ENCODE data around the gene ALDOB.

ALDOB gene

DNA sequence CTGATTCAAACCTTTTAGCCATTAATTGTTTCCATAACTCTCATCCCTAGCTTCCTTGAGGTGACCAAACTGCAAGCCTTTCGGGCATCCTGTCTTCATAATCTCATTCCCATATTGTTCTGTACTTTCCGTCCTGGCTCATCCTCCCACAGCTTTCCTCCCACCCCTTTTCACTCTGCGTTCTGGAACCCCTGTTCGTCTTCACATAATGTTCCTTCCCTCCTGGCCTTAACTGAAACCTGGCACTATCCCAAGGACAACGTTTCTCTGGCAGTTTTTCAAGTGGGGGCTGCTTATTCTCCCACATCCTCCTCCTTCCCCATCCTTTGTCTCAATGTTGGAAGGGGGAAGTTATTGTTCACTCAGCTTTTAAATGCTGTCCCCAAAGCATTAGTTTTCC lies 35.5 kb downstream of the ALDOB start:
- no peaks in the 10 kb centered on the region for H3K27me3 ChIP-seq
- peak overlapping the region; percentile 79 to 93 (median 90) for H3K4me3 ChIP-seq
- peak overlapping the region; percentile 83 to 99 (median 90) for H3K4me2 ChIP-seq
- peak overlapping the region; percentile 87 to 98 (median 95) for H3K9ac ChIP-seq
- H4K20me1 ChIP-seq = peaks cover 0 to 22% (median 0%) of the 10 kb centered on the region in 11 experiments; a peak in 7 of 22 replicates
- peaks cover 21 to 54% (median 29%) of the 10 kb centered on the region in 10 experiments for H3K4me1 ChIP-seq
- peaks cover 58 to 74% (median 70%) of the 10 kb centered on the region in 11 experiments for H3K36me3 ChIP-seq
- H3K9me3 ChIP-seq (replicated peaks in 1 of 11) = peaks cover 34 to 65% (median 59%) of the 10 kb centered on the region in 11 experiments
- no peak for TF ChIP-seq Cebpa-rat (IDR thresholded peaks at IDR 0.05)
- H3K27ac ChIP-seq = peak overlapping the region; percentile 88 to 96 (median 91); a peak in 20 of 22 replicates

DNA sequence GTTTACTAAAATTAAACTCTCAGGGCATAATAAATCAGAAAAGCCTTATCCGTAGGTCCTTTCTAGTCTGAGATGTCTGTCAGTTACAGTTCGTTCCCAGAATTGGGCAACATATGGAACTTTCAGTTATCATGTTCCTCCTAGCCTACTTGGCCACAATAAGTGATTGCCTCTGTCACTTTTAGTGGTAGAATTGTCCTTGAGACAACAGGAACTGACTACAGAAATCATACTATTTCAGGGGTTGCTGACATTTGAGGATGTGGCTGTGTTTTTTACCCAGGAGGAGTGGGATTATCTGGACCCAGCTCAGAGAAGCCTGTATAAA lies 36.0 kb downstream of the ALDOB start:
- peak overlapping the region; percentile 83 to 99 (median 90) for H3K4me2 ChIP-seq
- H3K4me1 ChIP-seq = peaks cover 21 to 54% (median 29%) of the 10 kb centered on the region in 10 experiments
- peak overlapping the region; percentile 79 to 93 (median 90) for H3K4me3 ChIP-seq
- H3K27ac ChIP-seq = peak overlapping the region; percentile 88 to 96 (median 91)
- peaks cover 58 to 74% (median 70%) of the 10 kb centered on the region in 11 experiments for H3K36me3 ChIP-seq
- H4K20me1 ChIP-seq = peaks cover 0 to 22% (median 3%) of the 10 kb centered on the region in 11 experiments; a peak in 8 of 22 replicates
- no peaks in the 10 kb centered on the region for H3K27me3 ChIP-seq
- no peak for TF ChIP-seq Cebpa-rat (IDR thresholded peaks at IDR 0.05)
- peaks cover 34 to 65% (median 59%) of the 10 kb centered on the region in 11 experiments for H3K9me3 ChIP-seq (replicated peaks in 1 of 11)
- peak overlapping the region; percentile 87 to 98 (median 95) for H3K9ac ChIP-seq

DNA sequence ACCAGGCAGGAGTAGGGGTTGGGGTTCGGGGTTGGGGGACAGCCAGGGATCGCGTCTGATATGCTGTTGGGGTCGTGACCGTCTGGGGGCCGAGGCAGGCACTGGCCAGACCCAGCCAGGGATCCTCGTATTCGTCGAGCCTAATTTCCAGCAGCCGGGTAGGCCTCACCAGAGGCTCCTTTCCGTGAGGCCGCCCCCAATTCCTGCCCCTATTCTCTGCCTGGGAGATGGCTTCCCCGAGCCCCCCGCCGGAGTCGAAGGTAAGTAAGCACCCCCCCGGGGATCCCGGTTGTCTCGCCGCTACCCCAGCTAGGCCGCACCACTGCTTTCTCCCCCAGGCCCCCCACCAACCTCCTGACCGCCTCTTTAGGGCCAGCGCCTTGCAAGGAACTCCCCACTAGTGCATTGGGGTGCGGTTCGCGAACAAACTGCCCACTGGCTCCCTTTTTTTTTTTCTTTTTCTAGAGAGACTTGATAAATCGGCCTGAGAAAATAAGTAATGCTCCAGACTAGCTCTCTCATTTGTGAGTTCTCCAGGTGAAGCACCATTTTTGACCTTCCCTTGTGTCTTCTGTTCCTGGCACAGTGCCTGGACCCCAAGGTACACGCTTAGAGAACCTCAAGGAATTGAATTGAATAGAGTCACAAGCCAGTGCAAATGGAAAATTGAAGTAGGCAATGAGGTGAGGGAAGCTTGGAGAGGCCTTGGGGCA lies 36.5 kb downstream of the ALDOB start:
- peak overlapping the region; percentile 79 to 93 (median 90) for H3K4me3 ChIP-seq
- H3K9me3 ChIP-seq (replicated peaks in 1 of 11) = peaks cover 34 to 66% (median 60%) of the 10 kb centered on the region in 11 experiments
- no peaks in the 10 kb centered on the region for H3K27me3 ChIP-seq
- peak overlapping the region; percentile 87 to 98 (median 95) for H3K9ac ChIP-seq
- TF ChIP-seq Cebpa-rat (IDR thresholded peaks at IDR 0.05) = no peak
- H3K4me2 ChIP-seq = peak overlapping the region; percentile 83 to 99 (median 90)
- H3K4me1 ChIP-seq = peaks cover 21 to 54% (median 29%) of the 10 kb centered on the region in 10 experiments
- H3K36me3 ChIP-seq = peaks cover 58 to 74% (median 71%) of the 10 kb centered on the region in 11 experiments
- peak overlapping the region; percentile 88 to 96 (median 91) for H3K27ac ChIP-seq
- peaks cover 0 to 22% (median 5%) of the 10 kb centered on the region in 11 experiments; a peak in 8 of 22 replicates for H4K20me1 ChIP-seq

DNA sequence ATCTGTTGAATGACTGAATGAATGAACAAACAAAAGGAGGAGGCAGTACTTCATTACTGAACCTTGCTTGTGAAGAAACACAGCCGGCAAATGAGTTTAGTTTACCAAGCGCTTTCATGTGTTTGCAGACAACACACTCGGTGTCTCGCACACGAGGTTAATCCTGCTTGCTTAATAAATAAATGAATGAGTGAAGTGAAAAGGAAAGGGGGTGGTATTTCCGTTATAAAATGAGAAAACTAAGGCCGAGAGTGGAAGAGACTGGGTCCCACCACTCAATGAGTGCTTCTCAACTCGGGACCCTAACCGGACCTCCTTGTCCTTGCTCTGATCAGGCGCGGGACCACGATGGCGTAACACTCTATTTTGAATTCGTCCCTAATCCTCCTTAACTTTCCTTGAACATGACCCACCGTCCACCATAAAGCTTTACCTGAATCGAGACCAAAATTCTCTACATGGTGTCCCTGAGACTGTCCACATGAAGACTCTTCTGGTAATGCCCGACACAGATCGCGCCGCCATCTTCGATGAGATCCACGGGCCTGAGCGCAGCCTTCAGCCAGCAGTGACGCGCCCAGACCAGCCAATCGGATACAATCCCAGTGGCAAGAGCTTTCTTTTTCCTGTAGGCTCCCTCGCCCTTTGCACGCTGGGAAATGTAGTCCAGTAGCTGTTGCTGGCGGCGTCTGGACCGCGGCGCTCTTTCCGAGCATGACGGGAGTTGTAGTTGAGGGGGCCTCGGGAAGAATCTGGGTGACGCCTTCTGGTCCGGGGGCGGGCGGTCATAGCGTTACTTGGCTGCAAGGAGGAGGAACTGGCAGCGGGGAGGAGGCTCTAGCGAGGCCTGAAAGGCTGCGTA lies 37.3 kb downstream of the ALDOB start, which contains the start of the genes MRPL50 and ZNF189:
TSS of gene MRPL50 (minus strand) at position 551 of the 862 bp plus-strand sequence. CDS start at position 525, 26 bp downstream.
TSS of gene ZNF189 (plus strand) at position 784 of the 862 bp plus-strand sequence. CDS start 306 bp downstream, outside the sequence.
- Histone ChIP-seq H4K20me1 (peaks cover 0 to 22% (median 5%) of the 10 kb centered on the region in 11 experiments; a peak in 8 of 22 replicates), H3K4me3 (peak within 1 kb of the TSS; percentile 79 to 93 (median 90)), H3K4me2 (peak within 1 kb of the TSS; percentile 84 to 99 (median 91)), H3K36me3 (peaks cover 55 to 74% (median 69%) of the 10 kb centered on the region in 11 experiments), H3K27ac (peak within 1 kb of the TSS; percentile 89 to 97 (median 94)), H3K4me1 (peaks cover 21 to 54% (median 29%) of the 10 kb centered on the region in 10 experiments), H3K27me3 (no peaks in the 10 kb centered on the region), H3K9ac (peak within 1 kb of the TSS; percentile 87 to 98 (median 95)), H3K9me3 (replicated peaks in 1 of 11) (peaks cover 34 to 66% (median 59%) of the 10 kb centered on the region in 11 experiments)
- TF ChIP-seq Cebpa-rat (IDR thresholded peaks at IDR 0.05) = no peak

- Histone ChIP-seq H3K4me3 (peak overlapping the region; percentile 79 to 93 (median 90)), H3K27me3 (no peaks in the 10 kb centered on the region), H3K4me2 (peak overlapping the region; percentile 77 to 96 (median 87)), H3K9ac (peak overlapping the region; percentile 87 to 97 (median 94)), H3K9me3 (replicated peaks in 1 of 11) (peaks cover 34 to 66% (median 59%) of the 10 kb centered on the region in 11 experiments), H4K20me1 (peaks cover 0 to 22% (median 7%) of the 10 kb centered on the region in 11 experiments; a peak in 11 of 22 replicates), H3K36me3 (peaks cover 50 to 74% (median 69%) of the 10 kb centered on the region in 11 experiments), H3K27ac (peak overlapping the region; percentile 73 to 97 (median 91); a peak in 21 of 22 replicates), H3K4me1 (peaks cover 21 to 52% (median 29%) of the 10 kb centered on the region in 10 experiments)
- TF ChIP-seq Cebpa-rat (IDR thresholded peaks at IDR 0.05) = no peak
These were observed 37.9 kb downstream of the ALDOB start for GRCh38 chr9:101397746-101398067.

- no peak for TF ChIP-seq Cebpa-rat (IDR thresholded peaks at IDR 0.05)
- H3K27ac ChIP-seq = no peak overlapping the region
- no peak overlapping the region for H3K9ac ChIP-seq
- H3K9me3 ChIP-seq (replicated peaks in 1 of 11) = peaks cover 26 to 46% (median 41%) of the 10 kb centered on the region in 11 experiments
- H3K4me1 ChIP-seq = peaks cover 7 to 22% (median 12%) of the 10 kb centered on the region in 10 experiments
- H3K36me3 ChIP-seq = peaks cover 40 to 75% (median 68%) of the 10 kb centered on the region in 11 experiments
- no peak overlapping the region for H3K4me2 ChIP-seq
- peaks cover 0 to 45% (median 15%) of the 10 kb centered on the region in 11 experiments; a peak in 11 of 22 replicates for H4K20me1 ChIP-seq
- peak overlapping the region in 2 of 10 experiments; percentile 1 to 8; a peak in 1 of 20 replicates for H3K4me3 ChIP-seq
- no peaks in the 10 kb centered on the region for H3K27me3 ChIP-seq
These were observed 40.9 kb downstream of the ALDOB start for GRCh38 chr9:101394687-101395086.

GRCh38 chr9:101393135-101393534 lies 42.4 kb downstream of the ALDOB start:
- Histone ChIP-seq H3K4me2 (no peak overlapping the region), H3K4me1 (peaks cover 6 to 22% (median 10%) of the 10 kb centered on the region in 10 experiments; a peak in 16 of 20 replicates), H3K9me3 (replicated peaks in 1 of 11) (peaks cover 26 to 46% (median 41%) of the 10 kb centered on the region in 11 experiments), H4K20me1 (peaks cover 0 to 49% (median 15%) of the 10 kb centered on the region in 11 experiments; a peak in 10 of 22 replicates), H3K27me3 (no peaks in the 10 kb centered on the region), H3K4me3 (no peak overlapping the region), H3K27ac (no peak overlapping the region), H3K9ac (no peak overlapping the region), H3K36me3 (peaks cover 53 to 91% (median 81%) of the 10 kb centered on the region in 11 experiments)
- TF ChIP-seq Cebpa-rat (IDR thresholded peaks at IDR 0.05) = no peak

DNA sequence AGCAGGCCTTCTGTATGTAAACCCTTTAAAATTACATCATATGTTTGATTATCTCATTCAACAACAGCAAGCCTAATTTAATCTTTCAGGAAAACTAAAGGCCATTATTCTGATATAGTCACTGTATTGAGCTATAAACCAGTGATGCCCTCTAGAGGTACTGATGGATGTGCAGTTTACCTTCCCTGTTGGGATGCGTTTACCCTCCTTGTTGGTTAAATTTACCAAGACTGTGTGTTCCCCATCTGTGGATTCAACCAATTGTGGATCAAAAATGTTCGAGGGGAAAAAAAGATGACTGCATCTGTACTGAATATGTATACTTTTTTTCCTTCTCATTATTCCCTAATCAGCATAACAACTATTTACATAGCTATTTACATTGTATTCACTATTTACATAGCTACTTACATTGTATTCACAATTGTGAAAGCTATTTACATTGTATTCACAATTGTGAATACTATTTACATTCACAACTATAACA lies 47.0 kb downstream of the ALDOB start:
- H3K9me3 ChIP-seq (replicated peaks in 1 of 11) = peaks cover 30 to 44% (median 38%) of the 10 kb centered on the region in 11 experiments
- no peak for TF ChIP-seq Cebpa-rat (IDR thresholded peaks at IDR 0.05)
- no peak overlapping the region for H3K4me3 ChIP-seq
- no peaks in the 10 kb centered on the region for H3K27me3 ChIP-seq
- no peak overlapping the region for H3K27ac ChIP-seq
- peaks cover 52 to 88% (median 70%) of the 10 kb centered on the region in 11 experiments for H3K36me3 ChIP-seq
- peaks cover 0 to 43% (median 15%) of the 10 kb centered on the region in 11 experiments; a peak in 10 of 22 replicates for H4K20me1 ChIP-seq
- H3K9ac ChIP-seq = no peak overlapping the region
- H3K4me1 ChIP-seq = no peaks in the 10 kb centered on the region
- H3K4me2 ChIP-seq = no peak overlapping the region
